Stimulated activated naive CD8-positive, alpha-beta T cell treated with anti-CD3 and anti-CD28 coated beads, Interleukin-15, amount 100 ng/mL, for 72 hours (primary cell): Measurements from ENCODE around the gene LITAF.
"Not testable (repeated sequence)": the region's sequence is repeated elsewhere in the genome, so short reads cannot be mapped to it uniquely, and the experiment has no call there.

Experiments
- ATAC-seq: fragments of 150-1000 bp; cut with Tn5 transposase; 2 replicates; pipeline ENCODE4 v1.10.0; 2021; ENCODE audit warnings: mild to moderate bottlenecking, moderate library complexity
- DNase-seq, 2 donors: peaks; one replicate each; pipeline ENCODE4 v3.0.0; 2021 to 2022
- H3K27ac Mint-ChIP-seq, 2 donors: one replicate each; pipeline ENCODE4 v1.8.0; 2022; ENCODE audit warnings: mild to moderate bottlenecking in 2 of 2, mixed read lengths in 2 of 2, moderate library complexity in 2 of 2
- H3K27me3 Mint-ChIP-seq: one replicate; pipeline ENCODE4 v1.8.0; 2022; ENCODE audit warnings: mixed read lengths
- H3K4me1 Mint-ChIP-seq: one replicate; pipeline ENCODE4 v1.8.0; 2022; ENCODE audit warnings: mild to moderate bottlenecking, mixed read lengths
- H3K4me3 Mint-ChIP-seq, 2 donors: one replicate each; pipeline ENCODE4 v1.8.0; 2022; ENCODE audit warnings: mild to moderate bottlenecking in 2 of 2, mixed read lengths in 2 of 2, moderate library complexity in 1 of 2
- H3K9me3 Mint-ChIP-seq, 2 donors: one replicate each; pipeline ENCODE4 v1.8.0; 2022; ENCODE audit warnings: mixed read lengths in 2 of 2

The LITAF gene

DNA sequence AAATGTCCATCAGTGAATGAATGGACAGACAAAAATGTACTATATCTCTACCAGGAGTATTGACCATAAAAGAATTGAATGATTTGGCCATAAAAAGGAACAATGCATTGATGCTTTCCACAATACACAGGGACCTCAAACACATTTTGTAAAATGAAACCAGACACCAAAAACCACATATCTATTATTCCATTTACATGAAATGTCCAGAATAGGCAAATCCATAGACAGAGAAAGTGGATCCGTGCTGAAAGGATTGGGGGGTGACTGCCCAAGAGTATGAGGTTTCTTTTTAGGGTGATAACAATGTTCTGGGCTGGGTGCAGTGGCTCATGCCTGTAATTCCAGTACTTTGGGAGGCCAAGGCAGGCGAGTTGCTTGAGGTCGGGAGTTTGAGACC, 6.9 kb upstream of the LITAF start:
- Mint-ChIP-seq H3K4me3 (no peak overlapping the region), H3K27me3 (no peaks in the 10 kb centered on the region), H3K9me3 (no peaks in the 10 kb centered on the region), H3K4me1 (peaks cover 25% of the 10 kb centered on the region), H3K27ac (peak overlapping the region in 1 of 2 donors; percentile 89)
- DNase-seq (no peak), ATAC-seq (no peak)

DNA sequence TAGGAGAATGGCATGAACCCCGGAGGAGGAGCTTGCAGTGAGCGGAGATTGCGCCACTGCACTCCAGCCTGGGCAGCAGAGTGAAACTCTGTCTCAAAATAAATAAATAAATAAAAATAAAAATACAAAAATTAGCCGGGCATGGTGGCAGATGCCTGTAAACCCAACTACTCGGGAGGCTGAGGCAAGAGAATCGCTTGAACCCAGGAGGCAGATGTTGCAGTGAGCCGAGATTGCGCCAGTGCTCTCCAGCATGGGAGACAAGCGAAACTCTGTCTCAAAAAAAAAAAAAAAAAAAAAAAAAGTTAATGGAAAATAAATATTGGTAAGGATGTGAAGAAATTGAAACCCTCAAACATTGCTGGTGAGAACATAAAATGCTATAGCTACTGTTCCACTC, 6.4 kb upstream of the LITAF start:
- DNase-seq, H3K27me3 Mint-ChIP-seq: not testable (repeated sequence)
- H3K4me1 Mint-ChIP-seq: peaks cover 25% of the 10 kb centered on the region

DNA sequence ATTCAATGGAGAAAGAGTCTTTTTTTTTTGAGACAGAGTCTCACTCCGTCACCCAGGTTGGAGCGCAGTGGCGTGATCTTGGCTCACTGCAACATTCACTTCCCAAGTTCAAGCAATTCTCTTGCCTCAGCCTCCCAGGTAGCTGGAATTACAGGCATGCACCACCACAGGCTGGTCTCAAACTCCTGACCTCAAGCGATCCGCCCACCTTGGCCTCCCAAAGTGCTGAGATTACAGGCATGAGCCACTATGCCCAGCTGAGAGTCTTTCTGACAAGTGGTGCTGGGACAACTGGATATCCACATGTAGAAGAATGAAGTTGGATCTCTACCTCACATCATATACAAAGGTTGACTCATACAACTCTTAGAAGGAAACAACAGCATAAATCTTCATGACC, 4.9 kb upstream of the LITAF start:
- H3K4me3 Mint-ChIP-seq, DNase-seq, ATAC-seq, H3K27ac Mint-ChIP-seq, H3K27me3 Mint-ChIP-seq, H3K9me3 Mint-ChIP-seq: not testable (repeated sequence)
- peaks cover 22% of the 10 kb centered on the region for H3K4me1 Mint-ChIP-seq

More for the DNA sequence above, 6.4 kb upstream of the LITAF start:
- H3K9me3 Mint-ChIP-seq, ATAC-seq, H3K4me3 Mint-ChIP-seq, H3K27ac Mint-ChIP-seq: not testable (repeated sequence)

DNA sequence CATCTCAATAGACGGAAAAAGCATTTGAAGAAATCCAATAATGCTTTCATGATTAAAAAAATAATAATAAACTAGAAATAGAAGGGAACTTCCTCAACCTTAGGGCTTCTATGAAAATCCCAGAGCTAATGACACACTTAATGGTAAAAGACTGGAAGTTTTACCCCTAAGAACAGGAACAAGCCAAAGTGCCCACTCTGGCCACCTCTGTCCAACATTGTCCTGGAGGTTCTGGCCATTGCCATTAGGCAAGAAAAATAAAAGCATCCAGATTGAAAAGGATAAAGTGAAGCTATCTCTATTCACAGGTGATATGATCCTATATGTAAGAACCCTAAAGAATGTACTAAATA, 2.5 kb upstream of the LITAF start:
- Mint-ChIP-seq H3K27ac (no peak overlapping the region), H3K9me3 (no peaks in the 10 kb centered on the region), H3K27me3 (no peaks in the 10 kb centered on the region), H3K4me1 (peaks cover 22% of the 10 kb centered on the region), H3K4me3 (no peak overlapping the region)
- ATAC-seq: no peak
- no peak for DNase-seq

DNA sequence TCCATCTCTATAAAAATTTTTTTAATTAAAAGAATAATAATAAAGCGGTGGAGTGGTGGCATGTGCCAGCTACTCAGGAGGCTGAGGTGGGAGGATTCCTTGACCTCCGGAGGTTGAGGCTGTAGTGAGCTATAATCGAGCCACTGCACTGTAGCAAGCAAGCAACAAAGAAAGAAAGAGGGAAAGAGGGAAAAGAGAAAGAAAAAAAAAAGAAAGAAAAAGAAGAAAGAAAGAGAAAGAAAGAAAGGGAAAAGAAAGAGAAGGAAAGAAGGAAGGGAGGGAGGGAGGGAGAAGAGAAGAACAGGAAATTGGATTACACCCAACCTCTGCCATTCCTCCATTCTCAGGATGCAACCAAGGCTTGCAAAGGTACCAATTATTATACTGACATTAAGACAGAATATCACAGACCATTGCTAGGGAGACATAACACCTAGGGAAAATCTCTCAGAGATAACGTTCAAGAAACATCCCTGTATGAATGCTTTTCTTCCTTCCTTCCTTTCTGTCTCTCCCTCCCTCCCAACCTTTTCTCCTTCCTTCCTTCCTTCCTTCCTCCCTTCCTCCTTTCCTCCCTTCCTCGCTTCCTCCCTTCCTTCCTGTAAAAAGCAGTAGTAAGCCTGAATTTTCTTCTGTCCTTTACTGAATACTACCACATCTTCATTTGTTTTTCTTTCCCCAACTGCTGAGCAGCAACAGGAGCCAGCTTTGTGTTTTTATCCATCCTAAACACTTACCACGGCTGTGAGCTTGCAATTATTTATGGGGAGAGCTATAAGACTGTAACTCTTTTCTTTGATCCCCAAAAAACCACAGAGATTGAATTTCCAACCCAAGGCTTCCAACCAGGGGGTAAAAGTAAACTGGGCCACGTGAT, 1.8 kb upstream of the LITAF start:
- no peaks in the 10 kb centered on the region for H3K9me3 Mint-ChIP-seq
- no peak for ATAC-seq
- no peak for DNase-seq
- H3K4me3 Mint-ChIP-seq: peak overlapping the region in 1 of 2 donors; percentile 17
- no peaks in the 10 kb centered on the region for H3K27me3 Mint-ChIP-seq
- no peak overlapping the region for H3K27ac Mint-ChIP-seq
- peaks cover 28% of the 10 kb centered on the region for H3K4me1 Mint-ChIP-seq

DNA sequence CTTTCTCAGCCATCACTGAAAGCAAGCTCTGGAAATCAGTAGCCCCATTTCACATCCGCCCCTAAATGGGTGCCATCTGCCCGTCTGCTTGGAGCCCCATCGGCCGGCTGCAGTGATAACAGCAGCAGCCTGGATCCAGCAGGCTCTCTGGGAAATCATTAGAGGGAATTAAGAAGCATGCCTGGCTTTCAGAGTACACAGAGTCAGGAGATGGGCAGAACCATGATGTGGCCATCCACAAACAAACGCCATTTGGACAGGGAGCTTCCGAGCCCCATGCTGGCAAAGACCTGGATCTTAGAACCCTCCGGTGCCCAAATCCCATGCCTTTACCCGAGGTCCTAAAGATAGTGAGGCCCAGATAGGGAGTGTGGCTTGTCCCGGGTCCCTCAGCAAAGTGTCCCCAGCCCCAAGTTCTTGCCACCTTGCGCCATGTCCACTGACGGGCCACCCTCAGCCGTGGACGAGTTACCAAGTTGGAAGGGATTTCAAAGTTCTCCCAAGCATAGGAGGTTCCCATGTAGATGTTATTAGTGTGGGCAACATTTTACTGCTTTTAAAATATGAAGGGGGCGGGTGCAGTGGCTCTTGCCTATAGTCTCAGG, 1.0 kb upstream of the LITAF start:
- no peak for ATAC-seq
- no peak for DNase-seq
- H3K27ac Mint-ChIP-seq: peak overlapping the region; percentile 95 to 97
- no peaks in the 10 kb centered on the region for H3K9me3 Mint-ChIP-seq
- H3K4me3 Mint-ChIP-seq: peak overlapping the region; percentile 88 to 91
- no peaks in the 10 kb centered on the region for H3K27me3 Mint-ChIP-seq
- H3K4me1 Mint-ChIP-seq: peaks cover 36% of the 10 kb centered on the region

DNA sequence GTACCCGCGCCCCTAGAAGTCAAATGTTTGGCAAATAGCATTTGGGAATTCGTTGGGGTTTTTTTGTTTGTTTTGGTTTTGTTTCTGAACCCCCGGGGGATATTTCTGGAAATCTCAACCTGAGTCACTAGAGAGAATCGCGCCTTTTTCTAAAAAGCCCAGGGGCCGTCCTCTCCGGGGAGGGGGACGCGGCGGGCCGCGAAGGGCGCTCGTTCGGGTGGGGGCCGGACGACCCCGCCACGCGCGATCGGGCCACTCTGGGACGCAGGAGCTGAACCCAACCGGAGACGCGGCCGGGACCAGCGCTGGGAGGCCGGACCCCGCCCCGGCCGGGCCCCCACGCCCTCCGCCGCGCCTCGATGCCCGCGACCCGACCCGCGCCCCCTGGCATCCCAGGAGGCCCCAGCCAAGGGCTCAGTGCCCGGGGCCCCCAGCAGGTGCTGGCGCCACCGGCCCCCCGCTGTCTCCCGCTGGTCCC, 302 bp downstream of the LITAF start:
- ATAC-seq (peak; percentile 50), DNase-seq (peak in 1 of 2 donors; percentile 59)
- Mint-ChIP-seq H3K4me1 (peaks cover 50% of the 10 kb centered on the region), H3K4me3 (peak overlapping the region; percentile 91), H3K9me3 (no peaks in the 10 kb centered on the region), H3K27ac (peak overlapping the region; percentile 96), H3K27me3 (no peaks in the 10 kb centered on the region)

DNA sequence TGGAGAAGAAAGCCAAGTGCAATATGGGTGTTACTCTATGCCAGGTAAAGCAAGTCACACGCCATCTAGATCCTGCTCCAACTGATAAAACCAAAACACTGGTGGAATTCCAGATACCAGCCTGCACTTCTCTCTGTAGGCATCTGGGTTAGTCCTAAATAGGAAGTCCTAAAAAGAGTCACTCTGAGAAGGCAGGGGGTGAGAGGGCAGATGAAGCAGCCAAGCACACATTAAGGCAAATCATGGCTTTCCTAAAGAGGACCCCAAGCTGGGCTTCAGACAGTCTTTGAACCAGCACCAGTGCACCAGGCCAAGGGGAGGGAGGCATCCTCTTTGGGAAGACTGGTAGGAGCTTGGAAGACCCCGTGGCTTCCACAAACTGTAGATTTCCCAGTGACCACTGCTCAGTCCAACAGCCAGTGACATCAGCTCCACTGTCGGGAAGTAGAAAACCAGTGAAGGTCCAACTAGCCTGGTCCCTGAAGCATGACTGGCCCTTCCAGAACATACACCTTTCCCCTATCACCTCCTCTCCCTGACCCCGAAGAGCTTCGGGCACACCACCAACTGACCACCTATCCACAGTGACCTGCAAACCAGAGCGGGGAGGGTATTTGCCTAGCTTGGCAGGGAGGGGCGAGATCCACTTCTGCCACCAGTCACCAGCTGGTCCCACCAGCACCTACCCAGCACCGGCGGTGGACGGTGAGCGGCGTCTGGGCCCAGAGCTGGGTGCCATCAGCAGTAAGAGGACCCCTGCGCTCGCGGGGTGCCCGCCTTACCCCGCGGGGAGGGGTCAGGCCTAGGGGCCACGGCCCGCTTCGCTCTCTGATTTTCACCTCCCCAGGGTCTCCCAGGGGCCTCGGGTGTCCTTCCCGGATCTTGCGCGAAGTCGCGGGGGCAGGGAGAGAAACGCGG, 1.0 kb downstream of the LITAF start:
- H3K27ac Mint-ChIP-seq: peak overlapping the region; percentile 96
- H3K4me3 Mint-ChIP-seq: peak overlapping the region; percentile 87 to 91
- ATAC-seq: peak; percentile 56
- no peaks in the 10 kb centered on the region for H3K9me3 Mint-ChIP-seq
- no peaks in the 10 kb centered on the region for H3K27me3 Mint-ChIP-seq
- peak in 1 of 2 donors; percentile 21 for DNase-seq
- peaks cover 57% of the 10 kb centered on the region for H3K4me1 Mint-ChIP-seq

DNA sequence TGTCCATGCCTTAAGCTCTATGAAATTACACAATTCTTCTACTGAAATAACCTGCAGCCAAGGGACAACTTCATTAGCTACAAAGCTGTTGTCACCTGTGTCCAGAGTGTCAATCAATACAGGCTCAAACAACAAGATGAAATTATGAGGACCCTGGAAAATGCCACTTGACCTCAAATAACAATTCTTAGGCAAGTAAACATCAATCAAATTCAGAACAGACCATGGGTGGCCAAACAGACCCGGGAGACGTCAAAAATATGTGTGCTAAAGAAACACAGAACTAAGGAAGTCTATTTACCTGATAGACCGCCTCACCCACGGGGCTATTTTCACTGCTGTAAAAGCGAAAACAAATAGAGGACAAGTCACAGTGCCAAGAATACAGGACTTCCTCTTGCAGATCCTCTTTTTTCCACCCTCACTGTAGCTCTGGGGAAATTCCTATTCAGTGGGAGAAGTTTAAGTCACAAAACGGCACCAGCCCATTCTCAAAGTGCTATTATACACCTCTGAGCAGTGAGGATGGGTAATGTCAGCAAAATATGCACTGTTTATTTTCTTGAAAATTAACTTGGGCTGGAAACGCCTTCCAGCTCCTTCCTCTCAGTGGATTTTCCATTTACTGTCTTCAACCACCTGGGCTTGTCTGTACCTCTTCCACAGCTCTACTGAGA, 2.7 kb downstream of the LITAF start:
- H3K27ac Mint-ChIP-seq: peak overlapping the region; percentile 31 to 92
- H3K9me3 Mint-ChIP-seq: no peaks in the 10 kb centered on the region
- H3K4me1 Mint-ChIP-seq: peaks cover 71% of the 10 kb centered on the region
- H3K27me3 Mint-ChIP-seq: no peaks in the 10 kb centered on the region
- no peak for ATAC-seq
- DNase-seq: no peak
- H3K4me3 Mint-ChIP-seq: peak overlapping the region; percentile 87 to 91

DNA sequence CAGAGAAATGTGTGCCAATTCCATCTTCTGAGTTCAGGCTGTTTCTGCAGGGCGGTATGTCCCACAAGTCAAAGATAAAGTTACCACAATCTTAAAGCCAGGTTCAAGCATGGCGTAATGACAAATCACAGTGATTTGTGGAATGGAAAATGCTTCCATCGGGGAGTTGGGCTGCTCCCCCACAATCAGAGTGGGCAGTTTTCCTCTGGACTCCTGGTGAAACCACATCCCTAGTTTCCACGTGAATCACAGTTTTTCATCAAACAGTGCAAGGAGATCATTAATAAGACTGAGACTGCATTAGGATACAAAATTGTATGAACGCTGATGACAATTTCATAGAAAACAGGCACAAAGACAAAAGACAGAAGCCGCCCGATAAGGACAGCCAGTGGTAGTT, 3.6 kb downstream of the LITAF start:
- Mint-ChIP-seq H3K27me3 (no peaks in the 10 kb centered on the region), H3K4me1 (peaks cover 75% of the 10 kb centered on the region), H3K27ac (no peak overlapping the region), H3K9me3 (no peaks in the 10 kb centered on the region), H3K4me3 (peak overlapping the region; percentile 55 to 87)
- ATAC-seq (no peak), DNase-seq (no peak)

DNA sequence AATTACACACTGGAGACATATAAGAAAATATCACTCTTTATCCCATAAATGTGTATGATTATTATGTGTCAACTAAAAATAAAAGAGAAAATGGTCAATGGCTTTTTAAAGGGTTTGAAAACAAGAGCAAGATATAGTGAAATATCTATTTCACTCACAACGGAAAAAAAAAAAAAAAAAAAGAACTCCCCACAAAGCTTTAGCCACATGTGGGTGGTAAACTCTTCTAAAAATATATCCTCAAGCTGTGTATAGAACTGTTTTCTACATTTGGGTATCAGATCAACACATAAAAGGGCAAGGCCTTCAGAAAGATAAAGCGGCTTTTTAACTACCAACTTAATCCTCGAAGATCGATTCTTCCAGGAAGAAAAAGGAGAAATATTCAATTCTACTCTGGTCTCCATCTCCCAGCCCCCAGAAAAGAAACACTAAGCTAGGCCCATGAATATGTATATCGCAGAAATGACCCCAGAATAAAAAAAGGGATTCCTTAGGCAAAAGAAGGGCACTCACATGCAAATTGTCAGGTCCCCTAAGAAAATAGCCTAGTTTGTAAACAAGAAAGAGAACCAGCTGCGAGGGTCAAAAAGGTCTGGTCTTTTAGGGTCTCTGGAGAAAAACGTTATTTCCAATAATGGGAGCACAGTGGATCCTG, 4.4 kb downstream of the LITAF start:
- no peaks in the 10 kb centered on the region for H3K9me3 Mint-ChIP-seq

DNA sequence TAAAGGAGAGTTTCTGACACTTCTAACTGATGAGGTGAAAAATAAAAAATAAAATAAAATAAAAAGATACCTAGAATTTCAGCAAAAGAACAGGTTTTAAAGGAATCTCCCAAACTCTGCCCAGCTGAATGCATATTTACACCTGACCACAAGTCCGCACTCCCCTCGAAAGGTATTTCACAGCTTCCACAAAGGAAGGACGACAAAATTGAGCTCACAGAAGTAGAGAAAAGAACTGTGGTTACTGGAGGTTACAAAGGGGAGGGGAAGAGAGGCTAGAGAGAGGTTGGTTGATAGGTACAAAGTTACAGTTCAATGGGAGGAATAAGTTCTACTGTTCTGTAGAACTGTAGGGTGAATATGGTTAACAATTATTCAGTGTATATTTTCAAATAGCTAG, 5.0 kb downstream of the LITAF start:
- H3K4me1 Mint-ChIP-seq: peaks cover 78% of the 10 kb centered on the region
- no peak for ATAC-seq
- no peaks in the 10 kb centered on the region for H3K27me3 Mint-ChIP-seq
- no peak for DNase-seq
- H3K4me3 Mint-ChIP-seq: peak overlapping the region; percentile 55 to 87
- H3K27ac Mint-ChIP-seq: peak overlapping the region in 1 of 2 donors; percentile 87
- H3K9me3 Mint-ChIP-seq: no peaks in the 10 kb centered on the region

More for the DNA sequence above, 4.4 kb downstream of the LITAF start:
- H3K27me3 Mint-ChIP-seq: no peaks in the 10 kb centered on the region
- H3K27ac Mint-ChIP-seq: peak overlapping the region; percentile 81 to 87
- peaks cover 75% of the 10 kb centered on the region for H3K4me1 Mint-ChIP-seq
- ATAC-seq (peak; percentile 13), DNase-seq (no peak)
- H3K4me3 Mint-ChIP-seq: peak overlapping the region; percentile 55 to 87

DNA sequence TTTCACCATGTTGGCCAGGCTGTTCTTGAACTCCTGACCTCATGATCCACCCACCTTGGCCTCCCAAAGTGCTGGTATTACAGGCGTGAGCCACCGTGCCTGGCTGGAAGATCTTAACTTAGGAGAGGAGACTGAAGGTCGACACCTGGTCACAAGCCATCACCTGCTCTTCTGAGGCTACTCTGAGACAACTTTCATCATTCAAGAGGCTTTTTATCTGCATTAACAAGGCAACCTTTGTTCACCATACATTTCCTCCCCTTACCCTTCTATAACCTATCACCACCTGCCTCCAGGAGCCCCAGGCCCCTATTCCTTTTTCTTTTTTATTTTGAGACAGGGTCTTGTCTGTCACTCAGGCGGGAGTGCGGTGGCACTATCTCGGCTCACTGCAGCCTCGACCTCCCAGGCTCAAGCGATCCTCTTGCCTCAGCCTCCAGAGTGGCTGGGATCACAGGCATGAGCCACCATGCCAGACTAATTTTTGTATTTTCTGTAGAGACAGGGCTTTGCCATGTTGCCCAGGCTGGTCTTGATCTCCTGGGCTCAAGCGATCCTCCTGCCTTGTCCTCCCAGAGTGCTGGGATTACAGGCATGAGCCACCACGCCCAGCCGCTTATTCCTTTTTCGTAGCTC, 6.2 kb downstream of the LITAF start:
- peaks cover 85% of the 10 kb centered on the region for H3K4me1 Mint-ChIP-seq
- H3K9me3 Mint-ChIP-seq: no peaks in the 10 kb centered on the region
- DNase-seq (no peak), ATAC-seq (no peak)
- no peaks in the 10 kb centered on the region for H3K27me3 Mint-ChIP-seq
- peak overlapping the region; percentile 63 to 77 for H3K4me3 Mint-ChIP-seq
- H3K27ac Mint-ChIP-seq: peak overlapping the region; percentile 19 to 49

DNA sequence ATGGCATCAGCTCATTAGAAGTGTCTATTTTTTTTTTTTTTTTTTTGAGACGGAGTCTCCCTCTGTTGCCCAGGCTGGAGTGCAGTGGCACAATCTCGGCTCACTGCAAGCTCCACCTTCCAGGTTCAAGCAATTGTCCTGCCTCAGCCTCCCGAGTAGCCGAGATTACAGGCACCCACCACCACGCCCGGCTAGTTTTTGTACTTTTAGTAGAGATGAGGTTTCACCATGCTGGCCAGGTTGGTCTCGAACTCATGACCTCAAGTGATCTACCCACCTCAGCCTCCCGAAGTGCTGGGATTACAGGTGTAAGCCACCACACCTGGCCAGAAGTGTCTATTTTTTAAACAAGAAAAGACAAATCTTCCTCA, 9.4 kb downstream of the LITAF start:
- not testable (repeated sequence) for H3K27ac Mint-ChIP-seq
- Mint-ChIP-seq H3K4me1 (peaks cover 93% of the 10 kb centered on the region), H3K4me3 (peak overlapping the region in 1 of 2 donors; percentile 21)

More for the DNA sequence above, 9.4 kb downstream of the LITAF start:
- not testable (repeated sequence) for H3K27me3 Mint-ChIP-seq, DNase-seq, ATAC-seq, H3K9me3 Mint-ChIP-seq
